ENCODE measurements around the gene OSBPL3. TPM values are rescaled to one million over a fixed set of nuclear protein-coding genes. Genes with fewer than 3 reads are reported as not detected.

Gene OSBPL3
- total and polyA plus RNA-seq, 2 donors (not counting 1 experiment from before 2014, with no cell fraction given): 13.5 to 67.6 TPM

- H3K9ac ChIP-seq (ENCODE audit: low read length): no peak overlapping the region
- Mint-ChIP-seq H3K27ac (no peak overlapping the region), H3K27me3 (no peaks in the 10 kb centered on the region), H3K4me1 (peaks cover 15% of the 10 kb centered on the region), H3K9me3 (ENCODE audit: insufficient read depth) (no peaks in the 10 kb centered on the region), H3K4me3 (no peak overlapping the region)
- WGBS (ENCODE audit: insufficient coverage): 88% methylated on average over 4 of the region's 6 CpGs
- CTCF ChIA-PET: interaction anchor here (1.6 kb wide), 1 partner anchor 50 kb away, joined by 4 read pairs; no protein-coding TSS in a partner anchor
- no peak overlapping the region for H3K4me3 ChIP-seq (ENCODE audit: control extremely low read depth in 1 of 5, extremely low read depth in 1 of 5, insufficient read depth in 1 of 5, low read depth in 2 of 5, low read length in 4 of 5)
- peaks cover 11% of the 10 kb centered on the region for H3K79me2 ChIP-seq (ENCODE audit: control insufficient read depth, insufficient read depth, low read length)
- no peaks in the 10 kb centered on the region for H3K27me3 ChIP-seq (replicated peaks in 1 of 4; ENCODE audit: control extremely low read depth in 1 of 4, control insufficient read depth in 3 of 4, insufficient read depth in 4 of 4, low read length in 3 of 4)
- no peak overlapping the region for H2AFZ ChIP-seq (ENCODE audit: insufficient read depth, low read depth, low read length, poor library complexity, severe bottlenecking)
- H3K27ac ChIP-seq (ENCODE audit: low read length in 2 of 2): no peak overlapping the region
- H3K36me3 ChIP-seq (replicated peaks in 1 of 2; ENCODE audit: control extremely low read depth in 1 of 2, control insufficient read depth in 1 of 2, extremely low read depth in 1 of 2, insufficient read depth in 2 of 2, low read length in 1 of 2): peaks cover 0 to 14% of the 10 kb centered on the region in 2 experiments
- peaks cover 12% of the 10 kb centered on the region in 2 donors for H3K4me1 ChIP-seq (ENCODE audit: control insufficient read depth in 2 of 2, insufficient read depth in 2 of 2, low read length in 2 of 2)
- H3K4me2 ChIP-seq (replicated peaks; ENCODE audit: low read depth, low read length, poor library complexity, severe bottlenecking): no peak overlapping the region
- no peak for TF ChIP-seq EZH2 (IDR thresholded peaks at IDR 0.05; ENCODE audit: borderline replicate concordance, insufficient read depth, low read depth, low read length, poor library complexity, severe bottlenecking)
- TF ChIP-seq, protein P1, sequence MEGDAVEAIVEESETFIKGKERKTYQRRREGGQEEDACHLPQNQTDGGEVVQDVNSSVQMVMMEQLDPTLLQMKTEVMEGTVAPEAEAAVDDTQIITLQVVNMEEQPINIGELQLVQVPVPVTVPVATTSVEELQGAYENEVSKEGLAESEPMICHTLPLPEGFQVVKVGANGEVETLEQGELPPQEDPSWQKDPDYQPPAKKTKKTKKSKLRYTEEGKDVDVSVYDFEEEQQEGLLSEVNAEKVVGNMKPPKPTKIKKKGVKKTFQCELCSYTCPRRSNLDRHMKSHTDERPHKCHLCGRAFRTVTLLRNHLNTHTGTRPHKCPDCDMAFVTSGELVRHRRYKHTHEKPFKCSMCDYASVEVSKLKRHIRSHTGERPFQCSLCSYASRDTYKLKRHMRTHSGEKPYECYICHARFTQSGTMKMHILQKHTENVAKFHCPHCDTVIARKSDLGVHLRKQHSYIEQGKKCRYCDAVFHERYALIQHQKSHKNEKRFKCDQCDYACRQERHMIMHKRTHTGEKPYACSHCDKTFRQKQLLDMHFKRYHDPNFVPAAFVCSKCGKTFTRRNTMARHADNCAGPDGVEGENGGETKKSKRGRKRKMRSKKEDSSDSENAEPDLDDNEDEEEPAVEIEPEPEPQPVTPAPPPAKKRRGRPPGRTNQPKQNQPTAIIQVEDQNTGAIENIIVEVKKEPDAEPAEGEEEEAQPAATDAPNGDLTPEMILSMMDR (IDR thresholded peaks at IDR 0.05): no peak
- no peaks in the 10 kb centered on the region for H3K9me3 ChIP-seq (ENCODE audit: control extremely low read depth in 1 of 3, control insufficient read depth in 2 of 3, insufficient read depth in 1 of 3, low read length in 2 of 3)
- POLR2A ChIA-PET: no interaction called here
- intact Hi-C loops (cut with micrococcal nuclease): no loop called here
- no peaks in the 10 kb centered on the region for H4K20me1 ChIP-seq (ENCODE audit: control insufficient read depth, insufficient read depth, low read length, poor library complexity, severe bottlenecking)
- ATAC-seq (ENCODE audit: low read depth): no peak
- no peak for DNase-seq
Measured at GRCh38 chr7:24870766-24871165, 109.2 kb downstream of the OSBPL3 start.

DNA sequence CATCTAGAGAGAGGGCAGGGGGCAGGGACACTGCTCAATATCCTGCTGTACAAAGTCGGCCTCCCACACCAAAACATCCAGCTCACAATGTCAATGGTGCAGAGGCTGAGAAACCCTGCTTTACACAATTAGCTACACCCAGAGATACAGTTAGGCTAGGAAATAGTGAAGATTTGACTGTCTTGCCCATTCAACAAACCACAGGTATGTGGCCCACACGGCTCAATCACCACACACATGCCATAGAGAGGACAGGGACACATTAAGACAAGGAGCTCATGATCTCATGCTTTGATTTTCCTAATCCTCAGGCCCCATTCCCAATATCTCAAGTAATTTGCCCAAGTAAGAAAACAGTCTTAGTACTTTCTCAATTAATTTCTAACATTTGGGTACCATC lies 110.4 kb downstream of the OSBPL3 start:
- ATAC-seq (ENCODE audit: low read depth) (no peak), DNase-seq (no peak)
- Mint-ChIP-seq H3K27me3 (no peaks in the 10 kb centered on the region), H3K27ac (no peak overlapping the region), H3K9me3 (ENCODE audit: insufficient read depth) (no peaks in the 10 kb centered on the region), H3K4me1 (peaks cover 15% of the 10 kb centered on the region), H3K4me3 (no peak overlapping the region)
- Histone ChIP-seq H3K36me3 (replicated peaks in 1 of 2; ENCODE audit: control extremely low read depth in 1 of 2, control insufficient read depth in 1 of 2, extremely low read depth in 1 of 2, insufficient read depth in 2 of 2, low read length in 1 of 2) (peaks cover 0 to 26% of the 10 kb centered on the region in 2 experiments), H3K79me2 (ENCODE audit: control insufficient read depth, insufficient read depth, low read length) (peaks cover 11% of the 10 kb centered on the region), H3K9me3 (ENCODE audit: control extremely low read depth in 1 of 3, control insufficient read depth in 2 of 3, insufficient read depth in 1 of 3, low read length in 2 of 3) (no peaks in the 10 kb centered on the region), H4K20me1 (ENCODE audit: control insufficient read depth, insufficient read depth, low read length, poor library complexity, severe bottlenecking) (no peaks in the 10 kb centered on the region), H3K4me2 (replicated peaks; ENCODE audit: low read depth, low read length, poor library complexity, severe bottlenecking) (no peak overlapping the region), H2AFZ (ENCODE audit: insufficient read depth, low read depth, low read length, poor library complexity, severe bottlenecking) (no peak overlapping the region), H3K27ac (ENCODE audit: low read length in 2 of 2) (no peak overlapping the region), H3K4me3 (ENCODE audit: control extremely low read depth in 1 of 5, extremely low read depth in 1 of 5, insufficient read depth in 1 of 5, low read depth in 2 of 5, low read length in 4 of 5) (no peak overlapping the region), H3K4me1 (ENCODE audit: control insufficient read depth in 2 of 2, insufficient read depth in 2 of 2, low read length in 2 of 2) (peaks cover 12% of the 10 kb centered on the region in 2 donors), H3K27me3 (replicated peaks in 1 of 4; ENCODE audit: control extremely low read depth in 1 of 4, control insufficient read depth in 3 of 4, insufficient read depth in 4 of 4, low read length in 3 of 4) (no peaks in the 10 kb centered on the region), H3K9ac (ENCODE audit: low read length) (no peak overlapping the region)
- TF ChIP-seq, protein P1 (IDR thresholded peaks at IDR 0.05): no peak
- TF ChIP-seq EZH2 (IDR thresholded peaks at IDR 0.05; ENCODE audit: borderline replicate concordance, insufficient read depth, low read depth, low read length, poor library complexity, severe bottlenecking): no peak
- intact Hi-C loops (cut with micrococcal nuclease): no loop called here
- 88% methylated on average over 1 of the region's 2 CpGs for WGBS (ENCODE audit: insufficient coverage)
- POLR2A ChIA-PET: no interaction called here
- CTCF ChIA-PET: no interaction called here

Measured in B cell (primary cell).